Fibroblast of skin of scalp (primary cell): Measurements from ENCODE around the gene SSR4.

Experiments
- DNase-seq: peaks from one replicate; pipeline ENCODE4 v3.0.0-alpha.2; 2013

SSR4 gene

DNA sequence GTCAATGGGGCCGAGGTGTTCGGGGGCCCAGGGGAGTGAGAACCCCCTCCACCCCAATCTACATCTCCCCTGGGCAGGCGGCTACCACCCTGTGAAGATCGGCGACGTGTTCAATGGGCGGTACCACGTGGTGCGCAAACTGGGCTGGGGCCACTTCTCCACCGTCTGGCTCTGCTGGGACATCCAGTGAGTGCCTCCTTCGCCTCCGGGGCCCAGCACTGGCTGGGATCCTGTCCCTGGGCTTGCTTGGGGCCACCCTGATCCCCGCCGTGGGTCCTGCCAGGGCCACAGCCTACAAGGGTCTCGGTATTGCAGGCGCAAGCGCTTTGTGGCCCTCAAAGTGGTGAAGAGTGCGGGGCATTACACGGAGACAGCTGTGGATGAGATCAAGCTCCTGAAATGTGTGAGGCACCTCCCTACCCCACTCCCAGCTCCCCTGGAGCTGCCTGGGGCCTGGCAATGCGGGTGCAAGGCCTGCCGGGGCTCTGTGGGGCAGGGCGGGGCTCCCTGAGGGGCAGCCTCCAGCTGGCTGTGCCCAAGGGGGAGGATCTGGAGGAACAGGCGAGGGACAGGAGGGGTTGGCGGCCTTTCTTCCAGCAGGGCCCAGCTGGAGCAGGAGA lies 12.9 kb upstream of the SSR4 start:
- DNase-seq, result no peak

DNA sequence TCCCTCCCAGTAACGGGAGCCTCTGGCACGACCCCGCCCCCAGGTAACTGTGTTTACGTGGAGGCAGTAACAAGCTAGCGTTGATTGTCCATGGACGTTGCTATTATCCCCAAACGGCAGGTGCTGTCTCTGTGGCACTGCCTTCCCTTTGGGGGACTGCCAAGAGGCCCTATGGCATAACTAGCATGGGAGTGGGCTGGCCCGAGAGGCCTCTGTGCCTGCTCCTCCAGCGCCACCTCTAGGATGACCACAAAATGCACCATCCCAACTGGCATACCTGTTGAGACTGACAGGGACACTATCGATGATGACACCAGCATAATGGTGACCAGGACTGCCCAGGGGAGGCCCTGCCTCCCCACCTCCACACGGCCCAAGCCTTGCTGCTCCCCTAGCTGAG lies 12.2 kb upstream of the SSR4 start:
- DNase-seq, result no peak

DNA sequence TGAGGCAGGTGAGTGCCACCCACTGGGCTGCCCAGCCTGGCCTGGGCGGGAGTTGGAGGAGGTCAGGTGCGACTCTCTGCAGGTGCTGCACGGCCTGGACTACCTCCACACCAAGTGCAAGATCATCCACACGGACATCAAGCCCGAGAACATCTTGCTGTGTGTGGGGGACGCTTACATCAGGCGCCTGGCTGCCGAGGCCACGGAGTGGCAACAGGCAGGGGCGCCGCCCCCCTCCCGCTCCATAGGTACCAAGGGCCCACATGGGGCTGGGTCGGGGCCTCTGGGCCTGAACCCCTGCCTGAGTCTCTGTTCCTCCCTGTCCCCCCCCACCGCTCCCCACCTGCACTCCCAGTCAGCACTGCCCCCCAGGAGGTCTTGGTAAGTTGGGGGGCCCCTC lies 11.6 kb upstream of the SSR4 start:
- DNase-seq, result no peak

DNA sequence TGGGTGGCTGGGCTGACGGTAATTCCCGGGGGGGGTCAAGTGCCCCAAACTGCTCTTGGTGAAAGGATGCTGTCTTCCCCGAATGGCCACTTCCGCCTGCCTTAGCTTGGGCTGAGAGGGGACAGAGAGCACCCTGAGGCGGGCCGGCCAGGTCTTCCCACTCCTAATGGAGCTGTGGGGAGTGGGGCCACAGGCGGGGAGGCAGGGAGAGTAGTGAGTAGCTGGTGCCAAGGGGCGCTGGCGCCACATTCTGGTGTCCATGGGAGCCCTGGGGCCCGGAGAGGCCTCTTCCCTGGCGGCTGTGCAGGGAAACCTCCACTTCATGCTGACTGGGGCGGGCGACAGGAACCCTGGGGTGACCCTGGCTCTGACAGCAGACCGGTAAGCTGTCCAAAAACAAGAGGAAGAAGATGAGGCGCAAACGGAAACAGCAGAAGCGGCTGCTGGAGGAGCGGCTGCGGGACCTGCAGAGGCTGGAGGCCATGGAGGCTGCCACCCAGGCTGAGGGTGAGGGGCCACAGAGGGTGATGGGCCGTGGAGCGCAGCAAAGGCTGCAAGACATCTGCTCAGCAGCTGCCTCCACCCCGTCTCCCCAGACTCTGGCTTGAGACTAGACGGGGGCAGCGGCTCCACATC lies 11.0 kb upstream of the SSR4 start:
- DNase-seq, result no peak

DNA sequence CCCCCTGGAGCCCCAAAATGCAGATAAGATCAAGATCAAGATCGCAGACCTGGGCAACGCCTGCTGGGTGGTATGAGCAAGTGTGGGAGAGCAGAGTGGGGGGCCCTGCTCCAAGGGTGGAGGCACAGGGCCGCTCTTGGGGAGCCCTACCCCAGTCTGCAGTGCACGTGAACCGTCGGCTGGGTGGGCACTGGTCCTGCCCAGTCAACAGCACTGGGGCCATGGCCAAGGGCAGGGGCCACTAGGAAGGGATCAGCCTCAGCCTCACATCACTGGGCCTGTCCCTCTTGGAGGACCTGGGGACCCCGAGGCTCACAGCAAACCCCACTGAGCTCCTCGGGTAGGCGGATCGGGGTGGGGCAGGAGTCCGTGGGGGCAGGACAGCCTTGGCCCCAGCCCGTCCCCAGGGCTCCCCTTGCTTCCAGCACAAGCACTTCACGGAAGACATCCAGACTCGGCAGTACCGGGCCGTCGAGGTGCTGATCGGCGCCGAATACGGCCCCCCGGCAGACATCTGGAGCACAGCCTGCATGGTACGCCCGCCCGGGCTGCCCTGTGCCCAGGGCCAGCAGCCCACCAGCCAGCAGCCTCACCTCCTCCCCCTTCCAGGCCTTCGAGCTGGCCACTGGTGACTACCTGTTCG lies 10.0 kb upstream of the SSR4 start:
- DNase-seq, result no peak

DNA sequence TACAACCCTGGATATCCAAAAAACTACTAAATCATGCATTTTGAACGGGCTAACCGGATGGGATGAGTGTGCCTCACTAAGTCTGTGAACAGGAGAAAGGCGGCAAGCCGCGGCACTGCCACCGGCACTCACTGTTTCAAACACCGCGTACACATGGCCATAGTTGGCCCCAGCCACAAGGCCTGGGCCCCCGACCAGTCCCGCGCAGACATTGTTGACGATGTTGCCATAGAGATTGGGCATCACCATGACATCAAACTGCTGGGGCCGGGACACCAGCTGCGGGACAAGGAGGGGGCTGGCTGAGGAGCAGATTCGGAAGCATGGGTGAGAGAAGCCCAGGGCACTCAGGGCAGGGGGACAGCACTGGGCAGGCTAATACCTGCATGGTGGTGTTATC lies 7.8 kb upstream of the SSR4 start:
- no peak for DNase-seq

DNA sequence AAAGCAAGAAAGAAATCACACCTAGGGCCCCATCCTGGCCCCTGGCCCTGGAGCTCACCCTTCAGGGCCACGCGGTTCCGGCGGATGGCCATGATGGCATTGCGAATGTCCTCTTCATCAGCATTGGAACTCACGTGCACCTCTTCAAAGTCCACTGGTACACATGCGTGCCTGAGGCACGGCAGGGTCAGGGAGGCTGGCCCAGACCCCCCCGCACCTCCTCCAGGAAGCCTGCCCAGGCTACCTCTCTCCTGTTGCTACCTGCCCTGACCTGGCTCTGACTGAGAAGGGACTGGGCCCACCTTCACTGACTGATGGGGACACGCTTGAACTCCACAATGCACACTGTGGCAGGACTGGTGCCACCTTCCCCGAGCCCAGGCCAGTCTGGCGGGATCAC lies 4.8 kb upstream of the SSR4 start:
- DNase-seq, result no peak

DNA sequence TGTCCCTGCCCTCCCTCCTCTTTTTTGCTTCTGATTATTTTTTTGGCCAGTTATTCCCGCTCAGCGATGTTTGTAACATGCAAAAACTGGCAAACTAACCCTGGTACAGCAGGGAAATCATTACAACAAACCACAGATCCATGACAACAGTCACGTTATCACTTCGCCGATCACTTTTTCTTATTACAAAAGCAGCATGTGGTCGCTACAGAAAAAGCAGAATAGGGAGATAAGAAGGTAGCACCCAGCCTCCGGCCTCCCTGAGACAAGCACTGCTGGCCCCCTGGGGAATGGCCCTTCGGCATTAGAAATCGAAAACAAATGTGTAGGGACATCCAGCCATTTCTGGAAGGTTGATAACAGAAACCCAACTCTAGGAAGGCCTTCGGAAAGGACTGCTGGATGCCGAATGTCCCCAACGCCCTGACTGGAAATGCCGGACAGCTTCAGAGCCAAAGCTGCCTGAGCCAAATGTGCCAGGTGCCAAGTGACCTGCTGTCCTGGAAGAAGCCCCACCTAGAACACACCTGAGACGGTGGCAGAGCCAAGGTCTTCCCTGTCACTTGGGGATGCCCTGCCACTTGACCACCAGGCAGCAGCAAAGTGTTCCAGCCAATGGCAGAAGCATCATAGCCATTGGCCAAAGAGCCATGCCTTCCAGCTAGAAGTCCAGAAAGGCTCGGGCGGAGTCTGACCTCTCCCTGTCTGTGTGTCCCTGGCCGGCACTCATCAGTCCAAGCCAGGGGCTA lies 3.2 kb upstream of the SSR4 start:
- no peak for DNase-seq

DNA sequence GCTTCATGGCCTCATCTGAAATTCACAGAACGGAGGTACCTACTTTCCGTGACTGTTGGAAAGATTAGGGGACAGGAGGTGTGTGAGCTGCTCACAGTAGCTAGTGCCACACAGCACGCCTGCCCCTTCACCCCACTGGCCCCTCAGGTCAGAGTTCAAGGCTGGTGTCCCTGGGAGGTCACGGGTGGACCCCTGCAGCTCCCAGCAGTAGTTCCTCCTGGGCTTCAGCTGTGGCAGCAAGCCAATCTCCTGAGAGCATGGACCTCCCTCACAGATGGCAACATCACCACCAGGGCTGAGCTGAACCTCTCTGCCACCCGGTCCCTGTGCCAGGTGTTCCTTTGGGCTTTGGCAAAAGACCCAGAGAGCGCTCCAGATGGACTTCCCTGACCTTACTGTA lies 2.1 kb upstream of the SSR4 start:
- DNase-seq, result no peak

DNA sequence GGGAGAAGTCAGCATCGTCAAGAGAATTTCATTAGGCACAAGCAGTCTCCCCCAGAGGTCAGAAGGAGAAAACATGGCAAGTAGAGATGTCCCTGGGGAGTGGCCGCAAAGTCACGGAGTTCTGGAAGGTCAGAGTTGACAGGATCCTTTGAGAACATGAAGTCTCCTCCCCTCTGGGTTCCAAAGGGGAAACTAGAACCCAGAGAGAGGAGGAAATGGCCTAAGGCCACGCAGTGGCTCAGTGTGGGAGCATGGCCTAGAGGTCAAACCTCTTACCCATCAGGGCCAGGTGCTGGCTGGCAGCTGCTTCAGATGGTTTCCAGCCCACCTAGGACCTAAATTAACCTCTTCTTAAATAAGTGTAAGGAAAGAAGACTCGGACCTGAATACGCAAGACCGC lies 1.2 kb upstream of the SSR4 start:
- no peak for DNase-seq

DNA sequence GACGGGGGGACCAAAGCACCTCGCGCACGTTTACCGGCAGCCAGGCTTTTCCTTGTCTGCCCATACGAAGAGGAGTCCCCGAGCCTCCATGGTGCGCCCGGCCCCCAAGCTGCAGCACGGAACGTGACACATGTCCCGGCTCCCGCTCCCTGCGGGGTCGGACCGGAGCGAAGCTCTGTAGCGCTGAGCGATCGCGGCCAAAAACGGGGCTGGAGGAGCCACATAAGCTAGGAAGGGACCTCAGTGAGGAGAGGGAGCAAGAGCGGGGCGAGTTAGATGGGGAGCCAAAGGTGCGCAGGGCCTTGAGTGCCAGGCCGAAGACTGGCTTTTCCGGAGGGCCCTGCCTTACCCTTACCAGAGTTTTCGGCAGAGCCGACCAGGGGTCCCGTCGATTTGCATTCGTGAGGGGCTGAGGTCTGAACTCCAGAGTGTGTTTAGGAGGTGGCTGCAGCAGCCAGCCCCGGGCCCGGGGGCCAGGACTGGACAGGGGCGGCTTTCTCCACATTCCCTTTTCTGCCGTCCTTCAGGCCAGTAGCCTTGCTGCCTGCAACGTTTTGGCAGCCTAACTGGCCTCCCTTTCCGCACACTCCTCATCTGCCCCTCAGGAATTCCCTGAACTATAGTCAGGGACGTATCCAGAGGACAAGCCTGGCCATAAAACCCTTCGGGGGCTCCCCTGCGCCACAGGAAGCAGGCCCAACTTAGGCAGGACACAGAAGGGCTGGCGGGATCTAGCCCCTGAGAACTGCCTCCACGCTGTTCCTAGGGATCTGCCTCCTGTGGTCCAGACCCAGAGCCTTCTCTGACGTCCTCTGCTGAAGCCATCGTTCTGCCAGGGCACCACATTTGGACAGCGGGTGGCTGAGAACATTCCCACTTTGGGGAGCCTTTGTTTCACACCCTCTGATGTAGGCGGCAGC lies 689 bp downstream of the SSR4 start:
- DNase-seq, result no peak

DNA sequence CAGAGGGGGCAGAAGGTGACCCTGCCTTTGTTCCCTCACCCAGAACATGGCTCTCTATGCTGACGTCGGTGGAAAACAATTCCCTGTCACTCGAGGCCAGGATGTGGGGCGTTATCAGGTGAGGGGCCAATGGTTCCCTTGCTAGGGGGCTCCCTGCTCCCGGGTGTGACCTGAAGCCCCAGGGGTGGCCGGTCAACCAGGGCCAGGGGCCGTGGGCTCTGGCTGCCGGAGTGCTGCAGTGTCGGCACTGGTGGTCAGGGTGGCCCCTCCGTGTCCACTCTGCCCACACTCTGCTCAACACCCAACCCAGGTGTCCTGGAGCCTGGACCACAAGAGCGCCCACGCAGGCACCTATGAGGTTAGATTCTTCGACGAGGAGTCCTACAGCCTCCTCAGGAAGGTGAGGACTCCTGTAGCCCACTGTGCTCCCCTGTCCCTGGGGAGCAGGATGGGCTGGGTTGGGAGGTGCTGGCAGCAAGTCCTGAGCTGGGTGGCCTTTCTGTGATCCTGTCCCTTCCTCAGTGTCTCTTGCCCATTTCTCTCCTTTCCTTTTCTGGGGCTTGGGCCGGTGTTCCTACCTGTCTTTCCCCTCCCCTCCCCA lies 3.0 kb downstream of the SSR4 start:
- no peak for DNase-seq

DNA sequence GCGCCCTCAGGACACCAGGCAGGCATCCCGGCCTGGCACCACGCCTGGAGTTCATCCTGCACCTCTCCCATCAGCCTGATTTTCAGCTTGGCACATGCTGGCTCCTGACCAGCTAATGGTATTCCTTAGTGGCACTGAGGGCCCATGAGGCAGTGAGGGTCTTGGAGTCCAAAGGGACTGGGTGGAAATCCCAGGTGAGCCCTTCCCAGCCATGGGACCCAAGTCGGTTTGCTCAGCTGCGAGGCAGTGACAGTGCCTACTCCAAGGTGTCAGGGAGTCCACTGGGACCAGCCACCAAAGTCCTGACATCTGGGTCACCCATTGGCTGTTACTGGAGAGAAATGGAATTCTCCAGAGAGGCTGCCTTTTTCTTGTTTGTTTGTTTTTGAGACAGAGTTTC lies 4.9 kb downstream of the SSR4 start:
- no peak for DNase-seq

DNA sequence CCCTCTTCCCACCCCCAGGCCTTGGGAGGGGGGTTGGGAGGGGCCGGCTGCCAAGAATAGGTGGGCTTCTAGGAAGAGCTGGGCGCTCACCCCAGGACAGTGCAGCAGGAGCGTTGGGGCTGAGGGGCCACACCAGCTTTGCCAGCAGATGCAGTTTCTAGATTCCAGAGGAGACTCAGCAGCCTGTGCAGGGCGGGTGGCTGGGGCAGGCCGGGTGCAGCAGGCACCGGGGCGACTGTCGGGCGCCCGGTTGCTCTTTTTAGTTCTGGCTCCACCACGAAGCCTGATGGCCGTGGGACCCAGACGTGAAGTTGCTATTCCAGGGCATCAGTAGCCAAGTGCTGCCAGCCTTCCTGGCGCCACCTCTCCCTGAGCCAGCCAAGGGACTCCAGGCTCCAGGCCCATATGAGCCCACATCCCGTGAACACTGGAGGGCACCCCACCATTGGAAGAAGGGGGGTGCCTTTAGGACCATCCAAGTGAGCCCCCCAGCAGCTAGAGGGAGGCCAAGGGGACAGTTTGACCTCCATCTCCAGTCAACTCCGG lies 5.8 kb downstream of the SSR4 start:
- DNase-seq, result no peak

DNA sequence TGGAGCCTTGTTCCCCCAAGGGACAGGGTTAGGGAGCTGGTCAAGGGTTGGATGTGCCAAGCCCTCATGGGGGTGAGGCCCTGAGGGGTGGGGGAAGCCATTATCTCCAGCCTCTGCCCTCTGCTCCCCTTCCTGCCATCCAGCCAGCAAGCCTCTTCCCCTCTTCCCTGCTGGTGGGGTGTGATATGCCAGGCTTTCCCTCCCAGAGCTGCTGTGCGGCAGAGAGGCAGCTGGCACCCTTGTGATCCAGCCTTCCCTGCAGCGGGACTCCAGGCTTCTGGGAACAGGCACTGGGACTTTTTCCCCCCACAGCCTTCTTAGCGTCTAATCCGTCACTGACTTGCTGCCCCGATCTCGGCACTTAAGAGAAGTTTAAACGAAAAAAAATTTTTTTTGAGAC lies 6.3 kb downstream of the SSR4 start:
- DNase-seq, result no peak

DNA sequence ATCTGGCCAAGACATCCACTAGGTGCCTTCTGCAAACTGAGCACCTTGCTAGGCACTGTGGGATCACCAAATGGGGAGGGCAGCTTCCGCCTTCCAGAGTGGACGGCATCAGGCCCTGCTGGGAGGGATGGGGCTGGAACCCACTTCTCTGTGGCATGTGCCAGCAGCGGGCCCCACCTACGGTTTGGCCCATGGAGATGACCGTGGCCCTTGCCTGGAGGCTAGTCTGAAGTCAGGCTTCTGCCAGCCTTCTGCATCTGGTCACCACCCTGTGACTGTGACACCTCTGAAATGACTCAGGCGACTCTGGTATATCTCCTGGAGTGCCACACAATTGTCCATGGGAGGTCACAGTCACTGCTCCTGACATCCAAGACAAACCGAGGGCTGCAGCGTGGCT lies 7.2 kb downstream of the SSR4 start:
- no peak for DNase-seq

DNA sequence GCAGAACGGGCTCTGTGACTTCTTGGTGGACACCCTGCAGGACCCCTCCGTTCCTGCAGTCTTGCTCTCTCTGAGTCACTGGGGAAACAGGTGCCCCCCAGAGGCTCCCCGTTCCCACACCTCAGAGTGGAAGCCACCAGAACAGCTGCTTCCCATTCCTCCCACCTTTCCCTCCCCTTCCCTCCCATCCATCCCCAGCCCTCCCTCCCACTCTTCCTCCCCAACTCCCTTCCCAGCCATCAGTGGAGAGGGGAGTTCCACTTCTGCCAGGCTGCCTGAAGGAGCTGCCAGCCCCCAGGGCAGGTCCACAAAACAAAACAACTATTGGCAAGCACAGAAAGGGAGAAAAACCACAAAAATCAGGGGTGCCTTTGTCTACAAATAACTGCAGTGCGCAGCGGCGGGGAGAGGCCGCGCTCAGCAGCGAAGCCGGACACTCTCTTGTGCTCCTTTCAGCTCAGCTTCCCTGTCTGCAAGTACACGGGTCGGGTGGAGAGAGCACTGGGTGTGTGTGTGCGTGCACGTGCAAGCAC lies 8.1 kb downstream of the SSR4 start:
- no peak for DNase-seq

DNA sequence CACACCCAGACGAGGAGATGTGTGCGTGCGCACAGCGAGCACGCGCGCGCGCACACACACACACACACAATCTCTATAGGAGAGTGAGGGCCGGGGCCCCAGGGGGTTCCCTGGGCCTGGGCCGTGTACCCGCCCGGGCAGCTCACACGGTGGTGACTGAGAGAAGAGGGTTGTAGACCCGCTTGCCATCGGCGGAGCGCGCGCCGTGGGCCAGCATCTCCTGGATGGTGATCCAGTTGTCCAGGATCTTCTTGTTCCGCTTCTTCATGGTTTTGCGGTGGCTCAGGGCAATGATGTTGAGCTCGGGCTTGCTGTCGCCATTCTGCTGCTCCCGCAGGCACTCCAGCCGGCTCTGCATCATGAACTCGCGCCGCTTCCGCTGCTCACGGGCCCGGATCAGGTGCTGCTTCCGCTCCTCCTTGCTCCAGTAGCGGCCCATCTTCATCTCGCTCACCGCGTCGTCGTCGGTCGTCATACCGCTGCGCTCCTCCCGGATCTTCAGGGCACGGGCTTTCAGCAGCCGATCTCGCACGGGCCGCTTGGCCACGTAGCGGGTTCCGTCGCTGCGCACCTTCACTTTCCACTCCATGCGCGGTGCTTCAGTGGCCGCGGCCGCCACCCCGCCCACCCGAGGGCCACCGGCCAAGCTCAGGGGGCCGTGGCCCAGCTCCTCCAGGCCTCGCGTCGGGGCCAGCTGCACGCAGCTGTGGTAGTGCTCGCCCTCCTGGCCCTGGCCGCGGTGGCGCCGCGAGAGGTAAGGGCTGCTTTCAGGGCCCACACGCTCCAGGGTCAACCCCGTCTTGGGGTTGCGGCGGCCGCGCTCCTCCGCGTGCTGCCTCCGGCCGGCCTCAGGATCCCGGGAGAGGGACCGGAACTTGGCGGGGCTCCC lies 9.0 kb downstream of the SSR4 start:
- no peak for DNase-seq

DNA sequence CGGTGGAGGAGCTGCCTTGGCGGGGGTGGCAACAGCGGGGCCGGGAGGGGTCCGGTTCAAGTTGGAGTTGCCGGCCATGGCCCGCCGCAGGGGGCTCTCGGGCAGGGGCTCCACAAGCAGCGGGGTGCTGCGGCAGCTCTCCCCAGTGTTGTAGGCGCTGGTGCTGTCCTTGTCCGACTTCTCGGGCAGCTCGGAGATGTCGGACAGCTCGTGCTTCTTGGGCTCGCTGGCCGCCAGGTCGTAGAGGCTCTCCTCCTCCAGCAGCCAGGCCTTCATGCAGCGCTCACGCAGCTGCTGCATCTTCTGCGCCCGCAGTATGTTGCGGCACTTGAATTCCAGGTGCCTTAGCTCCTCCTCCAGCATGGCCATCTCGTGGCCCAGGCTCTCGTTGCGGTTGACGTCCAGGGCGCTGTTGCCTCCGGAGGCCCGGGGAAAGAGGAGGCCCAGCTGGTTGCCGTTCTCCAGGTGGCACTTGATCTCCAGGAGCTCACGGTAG lies 9.7 kb downstream of the SSR4 start:
- no peak for DNase-seq

DNA sequence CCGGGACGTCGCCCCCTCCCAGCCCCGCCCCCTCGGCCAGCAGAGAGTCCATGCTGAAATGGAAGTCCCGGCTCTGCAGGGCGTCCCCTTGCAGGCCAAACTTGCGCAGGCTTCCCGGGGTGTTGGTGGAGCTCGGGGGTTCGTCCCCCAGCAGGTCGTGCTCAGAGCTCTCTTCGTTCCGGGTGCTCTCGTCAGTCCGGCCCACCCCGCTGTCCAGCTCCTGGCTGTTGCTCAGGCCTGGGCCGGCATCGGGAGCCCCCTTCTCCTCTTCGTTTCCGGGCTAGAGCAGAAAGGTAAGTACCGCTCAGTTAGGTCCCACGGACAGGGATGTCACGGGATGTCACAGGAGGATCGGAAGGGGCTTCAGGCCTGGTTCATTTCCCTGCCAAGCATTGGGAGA lies 10.2 kb downstream of the SSR4 start:
- no peak for DNase-seq
